HL-60 (cell line): ENCODE data around the gene STOX2.

Source experiments
- DNase-seq, 2 experiments: peaks; one replicate each; pipeline ENCODE4 v3.0.0-alpha.2; 2010 to 2020; ENCODE audit warnings: low read depth in 1 of 2, low spot score in 1 of 2
- H3K27ac ChIP-seq: fragments of 250-450 bp; sonication (Bioruptor Pico); replicated peaks from 2 replicates; pipeline ENCODE4 v1.5.1; 2020; ENCODE audit warnings: mild to moderate bottlenecking, moderate library complexity
- H3K27me3 ChIP-seq: fragments of 250-450 bp; sonication (Bioruptor Pico); 2 replicates; pipeline ENCODE4 v1.5.1; 2021; ENCODE audit warnings: mild to moderate bottlenecking, moderate library complexity; ENCODE audit not compliant: insufficient read depth, poor library complexity, severe bottlenecking
- H3K4me3 ChIP-seq: replicated peaks from 2 replicates; pipeline ENCODE4 v1.5.1; 2011; ENCODE audit warnings: mild to moderate bottlenecking, control low read depth, low read length; ENCODE audit not compliant: insufficient read depth
- CTCF ChIP-seq: IDR thresholded peaks from one replicate; pipeline ENCODE4 v1.5.1; 2011; ENCODE audit warnings: low read length, control low read depth, inconsistent platforms; ENCODE audit not compliant: insufficient read depth
- GABPA ChIP-seq: IDR thresholded peaks from 2 replicates; pipeline ENCODE4 v1.6.1; 2012; ENCODE audit warnings: low read depth
- POLR2AphosphoS5 ChIP-seq: IDR thresholded peaks from 2 replicates; pipeline ENCODE4 v1.6.1; 2012; ENCODE audit warnings: low read depth
- REST ChIP-seq: IDR thresholded peaks from 2 replicates; pipeline ENCODE4 v1.6.1; 2012; ENCODE audit warnings: low read depth; ENCODE audit not compliant: insufficient replicate concordance
- SPI1 ChIP-seq: IDR thresholded peaks from 2 replicates; pipeline ENCODE4 v1.6.1; 2012; ENCODE audit warnings: low read depth, mild to moderate bottlenecking, borderline replicate concordance

The STOX2 gene

GRCh38 chr4:184022679-184023383, 117.7 kb downstream of the STOX2 start:
- DNase-seq, result no peak
- Histone ChIP-seq H3K27me3 (no peaks in the 10 kb centered on the region), H3K27ac (no peak overlapping the region), H3K4me3 (no peak overlapping the region)
- TF ChIP-seq GABPA (no peak), CTCF (no peak), SPI1 (no peak)

- TF ChIP-seq CTCF (no peak), SPI1 (no peak), GABPA (no peak), POLR2AphosphoS5 (no peak), REST (no peak)
- Histone ChIP-seq H3K27ac (no peak overlapping the region), H3K27me3 (no peaks in the 10 kb centered on the region), H3K4me3 (no peak overlapping the region)
- DNase-seq, result no peak
Measured at GRCh38 chr4:184024637-184025036, 119.5 kb downstream of the STOX2 start.

GRCh38 chr4:184028561-184029374, 123.7 kb downstream of the STOX2 start:
- H3K27ac ChIP-seq, result peak overlapping the region; percentile 21
- TF ChIP-seq SPI1 (peak; percentile 50; the same call in 1 of the 2 replicates), CTCF (no peak), GABPA (no peak), POLR2AphosphoS5 (0 out of 2 replicates have a peak, but pooled peaks have one; percentile 43), REST (no peak)
- no peaks in the 10 kb centered on the region for H3K27me3 ChIP-seq
- H3K4me3 ChIP-seq, result peak overlapping the region; percentile 43
- peak; percentile 56 to 74 for DNase-seq
